ENCODE data around the gene ARNT2. TPM values are rescaled to one million over a fixed set of nuclear protein-coding genes. Genes with fewer than 3 reads are reported as not detected.

ARNT2 gene
- polyA plus RNA-seq, 2 of the 4 experiments (the other 2 are of a cell fraction), result 8.9 to 17.0 TPM

GRCh38 chr15:80576519-80577090, 172.4 kb downstream of the ARNT2 start:
- H3K4me2 ChIP-seq, result no peak overlapping the region
- no peak overlapping the region for H3K27ac ChIP-seq
- ATAC-seq, result no peak
- ChIA-PET POLR2A (no interaction called here), CTCF (interaction anchor here (0.8 to 5.8 kb wide), 8 partner anchors 9 to 203 kb away, joined by 3 to 69 read pairs (median 6); partner anchors contain the start of genes ABHD17C and CEMIP)
- 88% methylated on average over 11 of the region's 12 CpGs for WGBS (ENCODE audit: missing lambda C conversion rate)
- peaks cover 8% of the 10 kb centered on the region for H3K4me1 ChIP-seq
- H3K9me3 ChIP-seq, result no peaks in the 10 kb centered on the region
- TF ChIP-seq RCOR1 (IDR thresholded peaks at IDR 0.05; ENCODE audit: low read depth, low read length) (no peak), PHF8 (IDR thresholded peaks at IDR 0.05; ENCODE audit: borderline replicate concordance, low read depth) (no peak), HOXA7 (CRISPR knock-in tag; IDR thresholded peaks at IDR 0.05) (no peak)
- no peak for FAIRE-seq
- DNase-seq (ENCODE audit: low read depth in 1 of 2, low spot score in 1 of 2), result no peak
- H3K4me3 ChIP-seq, result no peak overlapping the region

DNA sequence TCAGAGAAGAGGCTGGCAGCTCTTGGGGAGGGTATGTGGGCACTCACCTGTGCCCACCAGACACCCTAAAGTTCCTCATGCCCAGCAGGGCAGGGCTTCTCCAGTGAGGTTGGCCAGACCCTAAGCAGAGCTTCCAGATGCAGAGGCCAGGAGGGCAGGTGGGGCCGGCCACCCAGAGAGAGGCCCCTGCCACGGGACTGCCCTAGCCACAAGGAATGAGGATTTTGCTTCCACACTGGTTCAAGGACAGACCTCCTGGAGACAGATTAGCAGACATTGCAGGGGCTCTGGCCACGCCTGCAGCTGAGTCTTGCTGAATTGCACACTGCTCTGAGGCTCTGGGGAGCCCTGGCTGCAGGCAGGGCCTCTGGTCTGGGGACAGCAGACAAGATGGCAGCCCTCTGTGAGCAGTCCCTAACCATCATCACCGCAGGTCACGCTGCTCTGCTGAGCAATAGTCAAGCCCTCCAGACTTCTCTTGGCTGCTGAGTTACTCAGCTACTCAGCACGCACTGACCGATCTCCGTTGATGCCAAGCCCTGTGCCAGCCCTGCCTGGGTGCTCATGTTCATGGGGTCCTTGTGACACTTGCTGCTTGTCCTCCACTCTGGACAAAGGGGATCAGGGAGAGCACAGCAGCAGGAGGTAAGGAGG, 173.5 kb downstream of the ARNT2 start:
- FAIRE-seq (no peak), ATAC-seq (no peak), DNase-seq (ENCODE audit: low read depth in 1 of 2, low spot score in 1 of 2) (no peak)
- 91% methylated on average over 8 of the region's 8 CpGs for WGBS (ENCODE audit: missing lambda C conversion rate)
- H3K4me3 ChIP-seq, result no peak overlapping the region
- TF ChIP-seq MAFK (IDR thresholded peaks at IDR 0.05; ENCODE audit: partially characterized antibody), result no peak
- TF ChIP-seq TFCP2L1 (CRISPR knock-in tag; IDR thresholded peaks at IDR 0.05), result no peak
- TF ChIP-seq, protein P1, sequence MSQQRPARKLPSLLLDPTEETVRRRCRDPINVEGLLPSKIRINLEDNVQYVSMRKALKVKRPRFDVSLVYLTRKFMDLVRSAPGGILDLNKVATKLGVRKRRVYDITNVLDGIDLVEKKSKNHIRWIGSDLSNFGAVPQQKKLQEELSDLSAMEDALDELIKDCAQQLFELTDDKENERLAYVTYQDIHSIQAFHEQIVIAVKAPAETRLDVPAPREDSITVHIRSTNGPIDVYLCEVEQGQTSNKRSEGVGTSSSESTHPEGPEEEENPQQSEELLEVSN (IDR thresholded peaks at IDR 0.05; ENCODE audit: borderline replicate concordance, low read depth), result no peak
- TF ChIP-seq JUN (IDR thresholded peaks at IDR 0.05), result no peak
- TF ChIP-seq HES2 (IDR thresholded peaks at IDR 0.05), result no peak
- no peak for TF ChIP-seq HDAC2 (IDR thresholded peaks at IDR 0.05)
- no peak for TF ChIP-seq HOXB5 (CRISPR knock-in tag; IDR thresholded peaks at IDR 0.05)
- TF ChIP-seq ZC3H11A (IDR thresholded peaks at IDR 0.05), result no peak
- no peak for TF ChIP-seq FOXS1 (CRISPR knock-in tag; IDR thresholded peaks at IDR 0.05)
- TF ChIP-seq NPAS2 (CRISPR knock-in tag; IDR thresholded peaks at IDR 0.05; ENCODE audit: borderline replicate concordance), result no peak
- TF ChIP-seq GATA3 (IDR thresholded peaks at IDR 0.05; ENCODE audit: borderline replicate concordance), result no peak
- no peak for TF ChIP-seq PBX3 (IDR thresholded peaks at IDR 0.05)
- TF ChIP-seq ELK1 (IDR thresholded peaks at IDR 0.05; ENCODE audit: low read depth, low read length), result no peak
- no peak for TF ChIP-seq ZFP36 (IDR thresholded peaks at IDR 0.05; ENCODE audit: borderline replicate concordance, partially characterized antibody)
- no peak for TF ChIP-seq JUNB (IDR thresholded peaks at IDR 0.05)
- no peak for TF ChIP-seq MAZ (IDR thresholded peaks at IDR 0.05; ENCODE audit: borderline replicate concordance, low read depth, low read length)
- ChIA-PET CTCF (interaction anchor here (0.7 to 5.8 kb wide), 8 partner anchors 10 to 202 kb away, joined by 3 to 69 read pairs (median 6); partner anchors contain the start of gene CEMIP), POLR2A (no interaction called here)
- peaks cover 14% of the 10 kb centered on the region for H3K4me1 ChIP-seq
- H3K27ac ChIP-seq, result no peak overlapping the region
- no peak overlapping the region for H3K4me2 ChIP-seq
- no peaks in the 10 kb centered on the region for H3K9me3 ChIP-seq

- WGBS (ENCODE audit: missing lambda C conversion rate), result 80% methylated on average over 5 of the region's 5 CpGs
Measured at GRCh38 chr15:80578206-80578595, 174.0 kb downstream of the ARNT2 start.

More at GRCh38 chr15:80578206-80578595, 174.0 kb downstream of the ARNT2 start:
- TF ChIP-seq RARB (CRISPR knock-in tag; IDR thresholded peaks at IDR 0.05) (no peak), KDM5A (IDR thresholded peaks at IDR 0.05) (no peak), PHF8 (IDR thresholded peaks at IDR 0.05; ENCODE audit: borderline replicate concordance, low read depth) (no peak), CBX8 (IDR thresholded peaks at IDR 0.05) (no peak), CTCF (IDR thresholded peaks at IDR 0.05) (no peak), ELK1 (IDR thresholded peaks at IDR 0.05; ENCODE audit: low read depth, low read length) (no peak)
- Histone ChIP-seq H3K27ac (no peak overlapping the region), H3K4me1 (peaks cover 14% of the 10 kb centered on the region), H3K9me3 (no peaks in the 10 kb centered on the region), H3K4me2 (no peak overlapping the region), H3K4me3 (no peak overlapping the region)
- ATAC-seq, result no peak
- no peak for DNase-seq (ENCODE audit: low read depth in 1 of 2, low spot score in 1 of 2)
- no peak for FAIRE-seq
- ChIA-PET CTCF (interaction anchor here (0.7 to 5.8 kb wide), 8 partner anchors 10 to 201 kb away, joined by 3 to 69 read pairs (median 6); partner anchors contain the start of gene CEMIP), POLR2A (no interaction called here)

Measured in A549 (cell line).